Measurements from ENCODE around the gene FOXE3. TPM values are rescaled to one million over a fixed set of nuclear protein-coding genes. Genes with fewer than 3 reads are reported as not detected.

FOXE3 gene
- polyA plus RNA-seq, 2 of the 4 experiments (the other 2 are of a cell fraction) = 0.08 TPM; not detected in 1

DNA sequence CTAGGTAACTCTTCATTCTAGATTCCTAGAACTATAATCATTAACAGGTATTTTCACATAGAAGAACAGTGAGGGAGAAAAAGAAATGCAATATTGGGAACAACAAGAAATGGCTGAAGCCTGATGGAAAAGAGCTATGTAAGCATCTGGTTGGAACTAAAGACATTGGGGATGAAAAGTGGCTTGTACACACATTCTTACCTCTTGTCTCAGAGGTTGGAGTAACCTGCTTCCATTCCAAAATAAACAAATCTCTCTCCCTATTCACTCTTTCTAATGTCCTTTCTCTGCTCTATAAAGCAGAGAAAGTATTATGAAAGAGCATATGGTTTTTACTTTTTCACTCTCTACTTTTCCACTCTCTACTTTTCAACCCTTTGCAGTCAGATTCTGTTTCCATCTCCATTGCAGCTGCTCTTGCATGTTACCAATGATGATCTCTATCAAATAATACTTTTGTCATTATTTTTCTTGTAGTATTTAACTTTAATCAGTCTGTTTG is 45.0 kb upstream of the FOXE3 start:
- POLR2A ChIA-PET = no interaction called here

DNA sequence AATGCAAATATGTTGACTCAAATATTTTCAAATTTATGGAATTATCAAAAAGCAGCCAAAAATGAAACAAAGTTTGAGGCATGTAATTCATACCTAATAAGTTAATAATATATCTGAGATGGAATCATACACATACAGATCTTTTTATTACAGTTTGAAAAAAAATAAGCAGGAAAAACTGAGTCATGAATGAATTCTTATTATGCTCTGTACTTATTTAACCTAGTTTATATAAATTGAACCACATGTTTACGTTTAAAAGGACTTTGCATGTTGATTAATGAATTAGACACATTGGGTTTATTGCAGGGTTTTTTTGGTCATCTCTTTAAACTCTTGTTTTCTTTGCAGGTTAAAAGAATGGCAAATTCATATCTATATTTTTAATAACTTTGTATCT is 41.6 kb upstream of the FOXE3 start:
- ChIA-PET POLR2A (no interaction called here), CTCF (no interaction called here)
- Histone ChIP-seq H3K9me3 (no peaks in the 10 kb centered on the region), H3K4me1 (no peaks in the 10 kb centered on the region), H3K4me2 (no peak overlapping the region), H3K4me3 (no peak overlapping the region), H3K27ac (no peak overlapping the region)
- TF ChIP-seq, protein P1, sequence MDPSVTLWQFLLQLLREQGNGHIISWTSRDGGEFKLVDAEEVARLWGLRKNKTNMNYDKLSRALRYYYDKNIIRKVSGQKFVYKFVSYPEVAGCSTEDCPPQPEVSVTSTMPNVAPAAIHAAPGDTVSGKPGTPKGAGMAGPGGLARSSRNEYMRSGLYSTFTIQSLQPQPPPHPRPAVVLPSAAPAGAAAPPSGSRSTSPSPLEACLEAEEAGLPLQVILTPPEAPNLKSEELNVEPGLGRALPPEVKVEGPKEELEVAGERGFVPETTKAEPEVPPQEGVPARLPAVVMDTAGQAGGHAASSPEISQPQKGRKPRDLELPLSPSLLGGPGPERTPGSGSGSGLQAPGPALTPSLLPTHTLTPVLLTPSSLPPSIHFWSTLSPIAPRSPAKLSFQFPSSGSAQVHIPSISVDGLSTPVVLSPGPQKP (IDR thresholded peaks at IDR 0.05; ENCODE audit: low read depth, low read length) = no peak
- no peak for TF ChIP-seq KDM1A (IDR thresholded peaks at IDR 0.05; ENCODE audit: low read depth)
- TF ChIP-seq MYC (IDR thresholded peaks at IDR 0.05; ENCODE audit: borderline replicate concordance, low read length) = no peak
- no peak for TF ChIP-seq KDM5A (IDR thresholded peaks at IDR 0.05)
- TF ChIP-seq, protein P2, sequence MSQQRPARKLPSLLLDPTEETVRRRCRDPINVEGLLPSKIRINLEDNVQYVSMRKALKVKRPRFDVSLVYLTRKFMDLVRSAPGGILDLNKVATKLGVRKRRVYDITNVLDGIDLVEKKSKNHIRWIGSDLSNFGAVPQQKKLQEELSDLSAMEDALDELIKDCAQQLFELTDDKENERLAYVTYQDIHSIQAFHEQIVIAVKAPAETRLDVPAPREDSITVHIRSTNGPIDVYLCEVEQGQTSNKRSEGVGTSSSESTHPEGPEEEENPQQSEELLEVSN (IDR thresholded peaks at IDR 0.05; ENCODE audit: borderline replicate concordance, low read depth) = no peak
- TF ChIP-seq GATA3 (IDR thresholded peaks at IDR 0.05; ENCODE audit: borderline replicate concordance) = no peak
- no peak for TF ChIP-seq POLR2A (IDR thresholded peaks at IDR 0.05; ENCODE audit: low read length)
- TF ChIP-seq CBX8 (IDR thresholded peaks at IDR 0.05) = no peak
- TF ChIP-seq ZFP36 (IDR thresholded peaks at IDR 0.05; ENCODE audit: borderline replicate concordance, partially characterized antibody) = no peak
- no peak for TF ChIP-seq MAZ (IDR thresholded peaks at IDR 0.05; ENCODE audit: borderline replicate concordance, low read depth, low read length)
- TF ChIP-seq, protein P3, sequence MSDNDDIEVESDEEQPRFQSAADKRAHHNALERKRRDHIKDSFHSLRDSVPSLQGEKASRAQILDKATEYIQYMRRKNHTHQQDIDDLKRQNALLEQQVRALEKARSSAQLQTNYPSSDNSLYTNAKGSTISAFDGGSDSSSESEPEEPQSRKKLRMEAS (IDR thresholded peaks at IDR 0.05) = no peak
- TF ChIP-seq EP300 (IDR thresholded peaks at IDR 0.05) = no peak
- TF ChIP-seq NR3C1 (IDR thresholded peaks at IDR 0.05) = no peak
- TF ChIP-seq, protein P4, sequence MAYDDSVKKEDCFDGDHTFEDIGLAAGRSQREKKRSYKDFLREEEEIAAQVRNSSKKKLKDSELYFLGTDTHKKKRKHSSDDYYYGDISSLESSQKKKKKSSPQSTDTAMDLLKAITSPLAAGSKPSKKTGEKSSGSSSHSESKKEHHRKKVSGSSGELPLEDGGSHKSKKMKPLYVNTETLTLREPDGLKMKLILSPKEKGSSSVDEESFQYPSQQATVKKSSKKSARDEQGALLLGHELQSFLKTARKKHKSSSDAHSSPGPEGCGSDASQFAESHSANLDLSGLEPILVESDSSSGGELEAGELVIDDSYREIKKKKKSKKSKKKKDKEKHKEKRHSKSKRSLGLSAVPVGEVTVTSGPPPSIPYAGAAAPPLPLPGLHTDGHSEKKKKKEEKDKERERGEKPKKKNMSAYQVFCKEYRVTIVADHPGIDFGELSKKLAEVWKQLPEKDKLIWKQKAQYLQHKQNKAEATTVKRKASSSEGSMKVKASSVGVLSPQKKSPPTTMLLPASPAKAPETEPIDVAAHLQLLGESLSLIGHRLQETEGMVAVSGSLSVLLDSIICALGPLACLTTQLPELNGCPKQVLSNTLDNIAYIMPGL (CRISPR knock-in tag; IDR thresholded peaks at IDR 0.05; ENCODE audit: borderline replicate concordance) = no peak
- no peak for TF ChIP-seq CHD2 (IDR thresholded peaks at IDR 0.05; ENCODE audit: low read length, partially characterized antibody)
- TF ChIP-seq MAFK (IDR thresholded peaks at IDR 0.05; ENCODE audit: partially characterized antibody) = no peak
- no peak for TF ChIP-seq RNF2 (IDR thresholded peaks at IDR 0.05; ENCODE audit: borderline replicate concordance, low read depth)
- TF ChIP-seq JUN (IDR thresholded peaks at IDR 0.05) = no peak
- FAIRE-seq (no peak), DNase-seq (ENCODE audit: low read depth in 1 of 2, low spot score in 1 of 2) (no peak), ATAC-seq (no peak)
- WGBS (ENCODE audit: missing lambda C conversion rate) = 89% methylated on average over 1 of the region's 1 CpG

More for the DNA sequence above, 45.0 kb upstream of the FOXE3 start:
- ATAC-seq (no peak), DNase-seq (ENCODE audit: low read depth in 1 of 2, low spot score in 1 of 2) (no peak), FAIRE-seq (no peak)
- Histone ChIP-seq H3K9me3 (no peaks in the 10 kb centered on the region), H3K4me1 (no peaks in the 10 kb centered on the region), H3K4me3 (no peak overlapping the region), H3K27ac (no peak overlapping the region), H3K4me2 (no peak overlapping the region)
- CTCF ChIA-PET = interaction anchor here (1.0 kb wide), 1 partner anchor 67 kb away, joined by 3 read pairs; the partner anchor contains the start of gene FOXD2
- TF ChIP-seq SREBF2 (IDR thresholded peaks at IDR 0.05) = no peak

DNA sequence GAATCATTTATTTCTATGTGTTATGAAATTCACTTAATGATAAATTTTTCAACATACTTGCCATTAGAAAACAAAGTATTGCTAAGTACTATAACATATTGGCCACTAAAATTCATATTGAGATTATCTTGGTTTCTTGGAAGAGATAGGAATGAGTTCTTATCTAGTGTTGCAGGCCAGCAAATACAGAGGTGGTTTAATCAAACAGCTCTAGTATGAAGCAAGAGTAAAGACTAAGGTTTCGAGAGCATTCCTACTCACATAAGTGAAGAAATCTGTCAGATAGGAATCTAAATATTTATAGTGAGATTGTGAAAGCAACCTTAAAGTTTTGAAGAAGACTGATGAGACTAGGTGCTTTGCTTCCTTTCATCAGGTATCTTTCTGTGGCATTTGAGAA is 37.9 kb upstream of the FOXE3 start:
- no peak for ATAC-seq
- POLR2A ChIA-PET = no interaction called here
- Histone ChIP-seq H3K27ac (no peak overlapping the region), H3K4me1 (no peaks in the 10 kb centered on the region), H3K4me3 (no peak overlapping the region), H3K9me3 (no peaks in the 10 kb centered on the region), H3K4me2 (no peak overlapping the region)
- WGBS (ENCODE audit: missing lambda C conversion rate) = 63% methylated on average over 1 of the region's 1 CpG
- CTCF ChIA-PET = interaction anchor here (1.4 kb wide), 1 partner anchor 11 kb away, joined by 4 read pairs; no protein-coding TSS in a partner anchor
- no peak for DNase-seq (ENCODE audit: low read depth in 1 of 2, low spot score in 1 of 2)
- FAIRE-seq = no peak
- TF ChIP-seq, protein P5, sequence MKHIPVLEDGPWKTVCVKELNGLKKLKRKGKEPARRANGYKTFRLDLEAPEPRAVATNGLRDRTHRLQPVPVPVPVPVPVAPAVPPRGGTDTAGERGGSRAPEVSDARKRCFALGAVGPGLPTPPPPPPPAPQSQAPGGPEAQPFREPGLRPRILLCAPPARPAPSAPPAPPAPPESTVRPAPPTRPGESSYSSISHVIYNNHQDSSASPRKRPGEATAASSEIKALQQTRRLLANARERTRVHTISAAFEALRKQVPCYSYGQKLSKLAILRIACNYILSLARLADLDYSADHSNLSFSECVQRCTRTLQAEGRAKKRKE (CRISPR knock-in tag; IDR thresholded peaks at IDR 0.05; ENCODE audit: low read depth) = no peak
- TF ChIP-seq, protein P1 (IDR thresholded peaks at IDR 0.05; ENCODE audit: low read depth, low read length) = no peak
- TF ChIP-seq EHF (CRISPR knock-in tag; IDR thresholded peaks at IDR 0.05) = no peak
- TF ChIP-seq HOXB13 (CRISPR knock-in tag; IDR thresholded peaks at IDR 0.05; ENCODE audit: low read depth) = no peak
- TF ChIP-seq KDM5A (IDR thresholded peaks at IDR 0.05) = no peak
- TF ChIP-seq, protein P6, sequence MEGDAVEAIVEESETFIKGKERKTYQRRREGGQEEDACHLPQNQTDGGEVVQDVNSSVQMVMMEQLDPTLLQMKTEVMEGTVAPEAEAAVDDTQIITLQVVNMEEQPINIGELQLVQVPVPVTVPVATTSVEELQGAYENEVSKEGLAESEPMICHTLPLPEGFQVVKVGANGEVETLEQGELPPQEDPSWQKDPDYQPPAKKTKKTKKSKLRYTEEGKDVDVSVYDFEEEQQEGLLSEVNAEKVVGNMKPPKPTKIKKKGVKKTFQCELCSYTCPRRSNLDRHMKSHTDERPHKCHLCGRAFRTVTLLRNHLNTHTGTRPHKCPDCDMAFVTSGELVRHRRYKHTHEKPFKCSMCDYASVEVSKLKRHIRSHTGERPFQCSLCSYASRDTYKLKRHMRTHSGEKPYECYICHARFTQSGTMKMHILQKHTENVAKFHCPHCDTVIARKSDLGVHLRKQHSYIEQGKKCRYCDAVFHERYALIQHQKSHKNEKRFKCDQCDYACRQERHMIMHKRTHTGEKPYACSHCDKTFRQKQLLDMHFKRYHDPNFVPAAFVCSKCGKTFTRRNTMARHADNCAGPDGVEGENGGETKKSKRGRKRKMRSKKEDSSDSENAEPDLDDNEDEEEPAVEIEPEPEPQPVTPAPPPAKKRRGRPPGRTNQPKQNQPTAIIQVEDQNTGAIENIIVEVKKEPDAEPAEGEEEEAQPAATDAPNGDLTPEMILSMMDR (IDR thresholded peaks at IDR 0.05) = no peak
- TF ChIP-seq, protein P7, sequence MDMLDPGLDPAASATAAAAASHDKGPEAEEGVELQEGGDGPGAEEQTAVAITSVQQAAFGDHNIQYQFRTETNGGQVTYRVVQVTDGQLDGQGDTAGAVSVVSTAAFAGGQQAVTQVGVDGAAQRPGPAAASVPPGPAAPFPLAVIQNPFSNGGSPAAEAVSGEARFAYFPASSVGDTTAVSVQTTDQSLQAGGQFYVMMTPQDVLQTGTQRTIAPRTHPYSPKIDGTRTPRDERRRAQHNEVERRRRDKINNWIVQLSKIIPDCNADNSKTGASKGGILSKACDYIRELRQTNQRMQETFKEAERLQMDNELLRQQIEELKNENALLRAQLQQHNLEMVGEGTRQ (IDR thresholded peaks at IDR 0.05) = no peak
- no peak for TF ChIP-seq CBX8 (IDR thresholded peaks at IDR 0.05)
- TF ChIP-seq, protein P8, sequence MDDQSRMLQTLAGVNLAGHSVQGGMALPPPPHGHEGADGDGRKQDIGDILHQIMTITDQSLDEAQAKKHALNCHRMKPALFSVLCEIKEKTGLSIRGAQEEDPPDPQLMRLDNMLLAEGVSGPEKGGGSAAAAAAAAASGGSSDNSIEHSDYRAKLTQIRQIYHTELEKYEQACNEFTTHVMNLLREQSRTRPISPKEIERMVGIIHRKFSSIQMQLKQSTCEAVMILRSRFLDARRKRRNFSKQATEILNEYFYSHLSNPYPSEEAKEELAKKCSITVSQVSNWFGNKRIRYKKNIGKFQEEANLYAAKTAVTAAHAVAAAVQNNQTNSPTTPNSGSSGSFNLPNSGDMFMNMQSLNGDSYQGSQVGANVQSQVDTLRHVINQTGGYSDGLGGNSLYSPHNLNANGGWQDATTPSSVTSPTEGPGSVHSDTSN (IDR thresholded peaks at IDR 0.05) = no peak
- no peak for TF ChIP-seq GATA3 (IDR thresholded peaks at IDR 0.05; ENCODE audit: borderline replicate concordance)

Measured in A549 (cell line).